DND-41 (cell line): ENCODE measurements around the gene RASAL2.

Experiments
- ATAC-seq: fragments of 200-7000 bp; cut with Tn5 transposase; 3 replicates; pipeline ENCODE4 v1.9.1; 2021; ENCODE audit warnings: low read depth; ENCODE audit not compliant: insufficient read depth
- DNase-seq: peaks from one replicate; pipeline ENCODE4 v3.0.0-alpha.2; 2020
- H2AFZ ChIP-seq: 2 replicates; pipeline ENCODE4 v1.6.0; 2012; ENCODE audit warnings: low read depth, low read length
- H3K27ac ChIP-seq: 2 replicates; pipeline ENCODE4 v1.5.1; 2012; ENCODE audit warnings: low read length, inconsistent platforms
- H3K27me3 ChIP-seq: fragments of 200-600 bp; sonication (generic); 2 replicates; pipeline ENCODE4 v1.6.0; 2012; ENCODE audit warnings: low read length, mild to moderate bottlenecking, inconsistent platforms; ENCODE audit not compliant: insufficient read depth, poor library complexity
- H3K36me3 ChIP-seq: 2 replicates; pipeline ENCODE4 v1.5.1; 2012; ENCODE audit warnings: low read length, inconsistent platforms; ENCODE audit not compliant: insufficient read depth
- H3K4me1 ChIP-seq: 2 replicates; pipeline ENCODE4 v1.5.1; 2012; ENCODE audit warnings: mild to moderate bottlenecking, low read length; ENCODE audit not compliant: insufficient read depth
- H3K4me2 ChIP-seq: 2 replicates; pipeline ENCODE4 v1.6.0; 2012; ENCODE audit warnings: mild to moderate bottlenecking, moderate library complexity, low read length, inconsistent platforms; ENCODE audit not compliant: insufficient read depth
- H3K4me3 ChIP-seq, 2 experiments: fragments of 200-600 bp in 1 of 2; shearing (Covaris generic) in 1 of 2; 2 replicates each; pipeline ENCODE4 v1.5.1; 2012 to 2016; ENCODE audit warnings: inconsistent platforms in 2 of 2, low read length in 2 of 2, mild to moderate bottlenecking in 2 of 2, low read depth in 1 of 2, moderate library complexity in 1 of 2
- H3K79me2 ChIP-seq: 2 replicates; pipeline ENCODE4 v1.6.0; 2012; ENCODE audit warnings: low read length, inconsistent platforms; ENCODE audit not compliant: insufficient read depth
- H3K9ac ChIP-seq: 2 replicates; pipeline ENCODE4 v1.6.0; 2012; ENCODE audit warnings: low read depth, mild to moderate bottlenecking, inconsistent platforms, low read length, moderate library complexity
- H3K9me3 ChIP-seq: 2 replicates; pipeline ENCODE4 v1.5.1; 2012; ENCODE audit warnings: low read length, moderate library complexity, mild to moderate bottlenecking, inconsistent platforms; ENCODE audit not compliant: insufficient read depth, severe bottlenecking
- H4K20me1 ChIP-seq: 2 replicates; pipeline ENCODE4 v1.6.0; 2012; ENCODE audit warnings: low read length; ENCODE audit not compliant: insufficient read depth
- EZH2 ChIP-seq: IDR thresholded peaks from 3 replicates; pipeline ENCODE4 v1.6.1; 2012; ENCODE audit warnings: borderline replicate concordance, low read depth, mild to moderate bottlenecking, moderate library complexity, low read length, inconsistent platforms; ENCODE audit not compliant: severe bottlenecking
- TF ChIP-seq, protein P1 (sequence below): IDR thresholded peaks from 2 replicates; pipeline ENCODE4 v1.5.1; 2012; ENCODE audit warnings: borderline replicate concordance, low read length, moderate library complexity, mild to moderate bottlenecking; ENCODE audit not compliant: poor library complexity, severe bottlenecking; ENCODE audit errors: extremely low read depth

Gene RASAL2

DNA sequence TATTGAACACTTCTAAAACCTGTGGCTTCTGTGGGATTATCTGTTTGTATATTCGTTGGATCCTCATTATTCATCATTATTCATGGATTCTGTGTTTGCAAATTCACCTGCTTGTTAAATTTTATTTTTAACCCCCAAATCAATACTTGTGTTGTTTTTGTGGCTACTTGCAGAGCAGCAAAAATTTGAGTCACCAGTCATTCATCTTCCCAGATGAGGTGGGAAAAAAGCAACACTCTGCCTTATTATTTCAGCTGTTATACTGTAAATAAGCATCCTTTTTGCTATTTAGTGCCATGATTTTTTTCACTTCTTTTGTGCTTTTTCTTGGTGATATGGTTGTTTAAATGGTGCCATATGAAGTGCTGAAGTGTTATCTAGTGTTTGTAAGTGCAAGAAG is 56.7 kb downstream of the RASAL2 start:
- TF ChIP-seq EZH2 = no peak
- TF ChIP-seq, protein P1, sequence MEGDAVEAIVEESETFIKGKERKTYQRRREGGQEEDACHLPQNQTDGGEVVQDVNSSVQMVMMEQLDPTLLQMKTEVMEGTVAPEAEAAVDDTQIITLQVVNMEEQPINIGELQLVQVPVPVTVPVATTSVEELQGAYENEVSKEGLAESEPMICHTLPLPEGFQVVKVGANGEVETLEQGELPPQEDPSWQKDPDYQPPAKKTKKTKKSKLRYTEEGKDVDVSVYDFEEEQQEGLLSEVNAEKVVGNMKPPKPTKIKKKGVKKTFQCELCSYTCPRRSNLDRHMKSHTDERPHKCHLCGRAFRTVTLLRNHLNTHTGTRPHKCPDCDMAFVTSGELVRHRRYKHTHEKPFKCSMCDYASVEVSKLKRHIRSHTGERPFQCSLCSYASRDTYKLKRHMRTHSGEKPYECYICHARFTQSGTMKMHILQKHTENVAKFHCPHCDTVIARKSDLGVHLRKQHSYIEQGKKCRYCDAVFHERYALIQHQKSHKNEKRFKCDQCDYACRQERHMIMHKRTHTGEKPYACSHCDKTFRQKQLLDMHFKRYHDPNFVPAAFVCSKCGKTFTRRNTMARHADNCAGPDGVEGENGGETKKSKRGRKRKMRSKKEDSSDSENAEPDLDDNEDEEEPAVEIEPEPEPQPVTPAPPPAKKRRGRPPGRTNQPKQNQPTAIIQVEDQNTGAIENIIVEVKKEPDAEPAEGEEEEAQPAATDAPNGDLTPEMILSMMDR = no peak
- H3K27me3 ChIP-seq = no peaks in the 10 kb centered on the region

DNA sequence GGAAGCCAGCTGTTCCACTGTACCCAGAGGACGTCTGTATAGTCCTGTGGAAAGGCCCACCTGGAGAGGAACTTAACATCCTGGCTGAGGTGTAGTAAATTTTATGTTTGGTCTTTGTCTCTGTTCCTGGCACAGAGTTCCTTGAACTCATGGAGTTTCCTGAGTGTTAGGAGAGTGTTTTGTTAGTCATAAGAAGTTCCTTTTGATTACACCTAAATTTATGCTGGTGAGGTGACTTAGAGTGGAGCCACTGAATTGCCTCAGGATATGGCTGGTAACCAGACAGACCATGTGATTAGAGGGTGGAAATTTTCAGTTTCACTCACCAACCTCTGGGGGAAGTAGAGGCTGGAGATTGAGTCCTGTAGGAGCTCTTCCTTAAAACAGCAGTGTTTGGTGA is 57.9 kb downstream of the RASAL2 start:
- Histone ChIP-seq H2AFZ (no peak overlapping the region), H3K27ac (no peak overlapping the region), H3K4me2 (no peak overlapping the region), H4K20me1 (no peaks in the 10 kb centered on the region), H3K36me3 (no peaks in the 10 kb centered on the region), H3K9ac (no peak overlapping the region), H3K4me1 (no peaks in the 10 kb centered on the region), H3K4me3 (no peak overlapping the region), H3K9me3 (no peaks in the 10 kb centered on the region), H3K27me3 (no peaks in the 10 kb centered on the region), H3K79me2 (no peaks in the 10 kb centered on the region)
- no peak for DNase-seq
- no peak for TF ChIP-seq EZH2
- TF ChIP-seq, protein P1 = no peak
- no peak for ATAC-seq

More for the DNA sequence above, 56.7 kb downstream of the RASAL2 start:
- Histone ChIP-seq H2AFZ (no peak overlapping the region), H3K36me3 (no peaks in the 10 kb centered on the region), H3K79me2 (no peaks in the 10 kb centered on the region), H4K20me1 (no peaks in the 10 kb centered on the region), H3K27ac (no peak overlapping the region), H3K4me1 (no peaks in the 10 kb centered on the region), H3K4me3 (no peak overlapping the region), H3K9ac (no peak overlapping the region), H3K4me2 (no peak overlapping the region), H3K9me3 (no peaks in the 10 kb centered on the region)
- ATAC-seq = no peak
- DNase-seq = no peak

DNA sequence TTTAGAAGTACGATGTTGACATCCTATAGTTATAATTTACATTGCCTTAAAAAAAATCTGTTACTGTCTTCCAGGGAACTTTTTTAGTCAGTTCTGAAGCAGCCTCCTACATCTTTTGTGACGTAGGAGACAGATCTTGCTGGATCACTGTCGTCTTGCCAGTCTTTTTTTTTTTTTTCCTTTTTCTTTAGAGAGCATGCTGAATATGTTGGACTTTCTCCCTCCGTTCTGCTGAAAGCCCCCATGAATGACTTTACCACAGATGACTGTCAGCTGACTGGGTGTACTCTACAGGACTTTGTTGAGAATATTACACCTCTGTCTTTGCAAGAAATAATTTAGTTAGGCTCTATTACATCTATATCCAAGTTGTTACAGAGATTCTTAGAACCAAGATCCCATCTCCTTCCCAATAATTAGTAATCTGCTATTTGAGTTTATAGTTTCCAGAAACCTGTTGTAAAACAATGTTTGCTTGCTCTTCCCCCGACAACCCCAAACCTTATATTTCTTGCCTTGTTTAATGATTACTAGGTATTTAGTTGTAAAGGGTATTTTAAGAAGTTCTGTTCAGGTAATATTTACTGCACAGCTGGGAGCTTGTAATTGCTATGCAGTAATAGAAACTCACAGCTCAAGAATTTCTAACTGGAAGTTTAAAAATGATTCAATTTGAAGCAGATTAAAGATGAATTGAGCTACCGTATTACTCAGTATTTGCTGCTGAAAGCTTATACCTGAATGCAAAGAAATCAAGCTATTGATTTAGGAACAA is 61.8 kb downstream of the RASAL2 start:
- Histone ChIP-seq H3K27ac (no peak overlapping the region), H2AFZ (no peak overlapping the region), H3K9me3 (no peaks in the 10 kb centered on the region), H3K4me3 (no peak overlapping the region), H3K4me2 (no peak overlapping the region), H3K36me3 (no peaks in the 10 kb centered on the region), H3K79me2 (no peaks in the 10 kb centered on the region), H3K27me3 (peaks cover 3% of the 10 kb centered on the region), H3K9ac (no peak overlapping the region), H3K4me1 (no peaks in the 10 kb centered on the region), H4K20me1 (no peaks in the 10 kb centered on the region)
- ATAC-seq = no peak
- TF ChIP-seq, protein P1 = no peak
- TF ChIP-seq EZH2 = no peak
- DNase-seq = no peak
